Mucosa of descending colon (tissue), 3 donors: ENCODE data around the gene RILP. TPM values are rescaled to one million over a fixed set of nuclear protein-coding genes. Genes with fewer than 3 reads are reported as not detected.
A peak's percentile ranks its signal among the peaks of the same experiment; 100 is the strongest.

Experiments used
- ATAC-seq: fragments of 200-7000 bp; cut with Tn5 transposase; one replicate; pipeline ENCODE4 v1.9.1; 2020; ENCODE audit warnings: mild to moderate bottlenecking, moderate library complexity
- DNase-seq, 3 donors: peaks; one replicate each; pipeline ENCODE4 v3.0.0-alpha.2; 2020
- H3K36me3 ChIP-seq: fragments of 200-600 bp; one replicate; pipeline ENCODE4 v1.8.0; 2021; ENCODE audit warnings: low read depth, mild to moderate bottlenecking
- H3K4me1 ChIP-seq: fragments of 200-600 bp; one replicate; pipeline ENCODE4 v1.8.0; 2021; ENCODE audit warnings: low read depth, mild to moderate bottlenecking
- H3K4me3 ChIP-seq: fragments of 200-600 bp; one replicate; pipeline ENCODE4 v1.8.0; 2021; ENCODE audit warnings: mild to moderate bottlenecking
- H3K9me3 ChIP-seq: fragments of 200-600 bp; one replicate; pipeline ENCODE4 v1.8.0; 2021; ENCODE audit warnings: mild to moderate bottlenecking
- CTCF ChIP-seq: fragments of 200-600 bp; IDR thresholded peaks from one replicate; pipeline ENCODE4 v1.8.0; 2022; ENCODE audit warnings: antibody characterized with exemption, mild to moderate bottlenecking
- intact Hi-C, 2 donors: fragments of 100-400 bp; cut with DNase I in 1 of 2; cut with micrococcal nuclease in 1 of 2; formaldehyde crosslinking; loops; one replicate each; pipeline versions ENCODE4 v1.11.0 to v1.11.1; 2022; cut with DNase I, micrococcal nuclease
- total RNA-seq, 3 donors: library from RNA; stranded (reverse); fragmentation: NEBNext Ultra II Directional in 2 of 3; extraction: Animal tissue kit (Norgen Biotek cat#: 25700) in 2 of 3; gene quantifications; one replicate each; pipeline versions ENCODE4 v1.2.1 to v1.2.4, GENCODE V29; 2021 to 2023
- donor health status: DM: no; HTN: no; CAD: no; lungs with moderate emphysema.
- donor health status: DM: no; HTN: no; CAD: no.
- donor health status: DM: no; HTN: yes; CAD: no.

The RILP gene
- total RNA-seq, 3 donors from 2014 or later: 33.3 to 71.6 (median 41.0) TPM

DNA sequence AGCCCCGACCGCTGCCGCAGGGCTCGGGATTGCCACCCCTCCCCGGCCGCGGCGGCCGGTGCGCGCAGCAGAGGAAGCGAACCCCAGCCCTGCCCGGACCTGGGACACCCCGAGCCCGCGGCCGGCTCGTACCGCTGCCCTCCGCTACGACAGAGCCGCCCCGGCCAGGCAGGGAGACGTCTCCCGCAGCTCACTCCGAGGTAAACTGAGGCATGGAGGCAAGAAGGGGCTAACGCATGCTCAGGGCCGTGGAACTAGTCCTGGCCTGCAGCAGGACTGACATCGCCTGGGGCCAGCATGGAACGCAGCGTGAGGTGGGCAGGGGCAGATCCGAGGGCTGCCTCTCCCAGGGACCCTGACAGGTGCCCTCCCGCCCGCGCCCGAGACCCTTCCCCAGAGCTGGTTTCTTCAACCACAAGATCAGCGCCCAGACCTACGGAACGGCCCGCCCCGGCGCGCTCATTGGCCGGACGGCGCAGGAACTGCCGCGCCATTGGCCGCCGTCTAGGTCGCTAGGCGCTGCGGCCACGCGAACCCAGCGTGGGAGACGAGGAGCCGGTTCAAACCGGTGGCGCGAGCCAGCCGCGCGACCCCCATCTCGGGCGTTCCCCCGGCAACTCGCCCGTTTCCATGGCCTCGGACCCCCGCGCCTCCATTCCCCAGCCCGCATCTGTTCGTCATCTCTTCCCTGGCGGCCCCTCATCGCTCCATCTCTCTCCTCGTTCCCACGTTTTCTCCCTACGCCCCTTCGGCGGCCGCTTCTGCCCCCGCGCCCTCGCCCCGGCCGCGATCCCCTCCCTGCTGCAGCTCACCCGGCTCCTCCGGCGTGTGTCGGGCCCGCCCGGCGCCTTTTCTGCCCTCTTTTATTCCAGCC is 21.4 kb downstream of the RILP start, which contains the start of gene SLC43A2:
Gene SLC43A2 (minus strand): TSS at position 853 of the 874 bp plus-strand sequence. CDS start 960 bp downstream, outside the sequence.
- Histone ChIP-seq H3K4me3 (peak within 1 kb of the TSS; percentile 50), H3K9me3 (no peaks in the 10 kb centered on the region), H3K4me1 (peaks cover 6% of the 10 kb centered on the region), H3K36me3 (peaks cover 3% of the 10 kb centered on the region)
- intact Hi-C loops: loop anchor here in 1 of 2 donors (5.0 kb wide), 1 partner anchor 51 kb away; no protein-coding TSS in a partner anchor
- ATAC-seq: peak; percentile 86
- TF ChIP-seq CTCF: no peak
- peak; percentile 86 to 93 (median 89) for DNase-seq

GRCh38 chr17:1627182-1627981 is 22.3 kb downstream of the RILP start:
- DNase-seq (peak in 2 of 3 donors; percentile 38 to 66), ATAC-seq (peak; percentile 5)
- Histone ChIP-seq H3K4me1 (peaks cover 6% of the 10 kb centered on the region), H3K36me3 (peaks cover 3% of the 10 kb centered on the region), H3K4me3 (peak overlapping the region; percentile 50), H3K9me3 (no peaks in the 10 kb centered on the region)
- intact Hi-C loops: loop anchor here in 1 of 2 donors (5.0 kb wide), 1 partner anchor 50 kb away; no protein-coding TSS in a partner anchor
- no peak for TF ChIP-seq CTCF

- no peaks in the 10 kb centered on the region for H3K9me3 ChIP-seq
- ATAC-seq (no peak), DNase-seq (no peak)
- H3K4me3 ChIP-seq: no peak overlapping the region
- intact Hi-C loops: loop anchor here in 1 of 2 donors (5.0 kb wide), 1 partner anchor 49 kb away; no protein-coding TSS in a partner anchor
- peaks cover 7% of the 10 kb centered on the region for H3K4me1 ChIP-seq
- TF ChIP-seq CTCF: no peak
- peaks cover 3% of the 10 kb centered on the region for H3K36me3 ChIP-seq
Measured at GRCh38 chr17:1626333-1626732, 23.3 kb downstream of the RILP start.

- Histone ChIP-seq H3K36me3 (peaks cover 3% of the 10 kb centered on the region), H3K4me1 (peaks cover 14% of the 10 kb centered on the region), H3K4me3 (no peak overlapping the region), H3K9me3 (no peaks in the 10 kb centered on the region)
- TF ChIP-seq CTCF: no peak
- intact Hi-C loops: loop anchor here in 1 of 2 donors (5.0 kb wide), 1 partner anchor 48 kb away; no protein-coding TSS in a partner anchor
- ATAC-seq (no peak), DNase-seq (no peak)
Measured at GRCh38 chr17:1625581-1625980, 24.1 kb downstream of the RILP start.

DNA sequence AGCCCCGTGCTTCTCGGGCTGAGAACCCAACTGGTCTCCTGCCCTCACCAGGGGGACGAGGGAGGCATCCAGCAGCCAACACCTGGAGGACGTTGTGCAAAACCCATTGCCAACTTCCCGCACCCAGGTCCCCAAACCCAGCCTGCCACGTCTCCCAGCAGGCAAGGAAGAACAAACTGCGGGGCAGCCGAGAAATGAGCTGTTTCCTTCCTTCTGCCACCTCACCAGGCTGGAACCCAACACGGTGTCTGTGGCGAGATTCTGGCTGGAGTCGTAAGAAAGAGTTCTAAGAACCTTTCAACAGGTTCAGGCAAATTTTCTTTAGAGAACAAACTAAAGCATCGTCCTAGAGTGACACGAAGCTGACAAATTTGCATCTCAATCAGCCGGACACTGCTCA is 24.6 kb downstream of the RILP start:
- Histone ChIP-seq H3K4me3 (no peak overlapping the region), H3K4me1 (peaks cover 14% of the 10 kb centered on the region), H3K36me3 (peaks cover 3% of the 10 kb centered on the region), H3K9me3 (no peaks in the 10 kb centered on the region)
- TF ChIP-seq CTCF: no peak
- intact Hi-C loops: loop anchor here in 1 of 2 donors (5.0 kb wide), 1 partner anchor 48 kb away; no protein-coding TSS in a partner anchor
- no peak for ATAC-seq
- no peak for DNase-seq
